GM19372 (cell line): ENCODE results near the gene NFIA.

Experiments
- ATAC-seq: cut with Tn5 transposase; IDR thresholded peaks from one replicate; pipeline ENCODE4 v1.9.1; 2021; ENCODE audit warnings: mild to moderate bottlenecking, low read depth, moderate library complexity; ENCODE audit not compliant: unreplicated experiment

Gene NFIA

GRCh38 chr1:61174060-61174795, 91.9 kb downstream of the NFIA start:
- ATAC-seq, result no peak

- ATAC-seq, result no peak
Observed at GRCh38 chr1:61175976-61176375, 93.6 kb downstream of the NFIA start.

GRCh38 chr1:61181067-61182038, 99.0 kb downstream of the NFIA start:
- ATAC-seq, result no peak

GRCh38 chr1:61182049-61182448, 99.7 kb downstream of the NFIA start:
- no peak for ATAC-seq

- ATAC-seq, result no peak
Observed at GRCh38 chr1:61182480-61182879, 100.1 kb downstream of the NFIA start.

GRCh38 chr1:61183471-61184039, 101.2 kb downstream of the NFIA start:
- ATAC-seq, result no peak

- no peak for ATAC-seq
Observed at GRCh38 chr1:61184040-61184713, 101.8 kb downstream of the NFIA start.

GRCh38 chr1:61184714-61185106, 102.3 kb downstream of the NFIA start:
- no peak for ATAC-seq

- no peak for ATAC-seq
Observed at GRCh38 chr1:61186753-61187152, 104.4 kb downstream of the NFIA start.

- ATAC-seq, result no peak
Observed at GRCh38 chr1:61187352-61188086, 105.2 kb downstream of the NFIA start.

GRCh38 chr1:61190153-61190552, 107.8 kb downstream of the NFIA start:
- ATAC-seq, result no peak

- no peak for ATAC-seq
Observed at GRCh38 chr1:61190618-61191432, 108.5 kb downstream of the NFIA start.

GRCh38 chr1:61191433-61191720, 109.0 kb downstream of the NFIA start:
- no peak for ATAC-seq

- no peak for ATAC-seq
Observed at GRCh38 chr1:61192663-61193330, 110.4 kb downstream of the NFIA start.

- no peak for ATAC-seq
Observed at GRCh38 chr1:61193808-61194207, 111.4 kb downstream of the NFIA start.

GRCh38 chr1:61198554-61198953, 116.2 kb downstream of the NFIA start:
- ATAC-seq, result no peak

GRCh38 chr1:61201035-61201434, 118.7 kb downstream of the NFIA start:
- ATAC-seq, result no peak

GRCh38 chr1:61202854-61203598, 120.7 kb downstream of the NFIA start:
- no peak for ATAC-seq
